ENCODE data around the gene UBE2R2.
"Not testable (repeated sequence)": the region's sequence is repeated elsewhere in the genome, so short reads cannot be mapped to it uniquely, and the experiment has no call there.

The UBE2R2 gene

GRCh38 chr9:33800886-33801285 is 16.1 kb upstream of the UBE2R2 start:
- in situ Hi-C loops (cut with HindIII; ENCODE audit: low sequenced_read_pairs), result no loop called here
- no peak for TF ChIP-seq CTCF (IDR thresholded peaks at IDR 0.05; ENCODE audit: low read depth, low read length, missing control alignments)
- no peak for DNase-seq (ENCODE audit: low read depth)
- no peak overlapping the region for H3K4me3 ChIP-seq (ENCODE audit: low read depth, low read length)

GRCh38 chr9:33801943-33802500 is 14.9 kb upstream of the UBE2R2 start:
- DNase-seq (ENCODE audit: low read depth); in situ Hi-C loops (cut with HindIII; ENCODE audit: low sequenced_read_pairs); H3K4me3 ChIP-seq (ENCODE audit: low read depth, low read length): not testable (repeated sequence)

GRCh38 chr9:33804196-33804595 is 12.8 kb upstream of the UBE2R2 start:
- H3K4me3 ChIP-seq (ENCODE audit: low read depth, low read length); DNase-seq (ENCODE audit: low read depth); in situ Hi-C loops (cut with HindIII; ENCODE audit: low sequenced_read_pairs): not testable (repeated sequence)

- H3K4me3 ChIP-seq (ENCODE audit: low read depth, low read length); in situ Hi-C loops (cut with HindIII; ENCODE audit: low sequenced_read_pairs); DNase-seq (ENCODE audit: low read depth): not testable (repeated sequence)
Measured at GRCh38 chr9:33807156-33807555, 9.8 kb upstream of the UBE2R2 start.

DNA sequence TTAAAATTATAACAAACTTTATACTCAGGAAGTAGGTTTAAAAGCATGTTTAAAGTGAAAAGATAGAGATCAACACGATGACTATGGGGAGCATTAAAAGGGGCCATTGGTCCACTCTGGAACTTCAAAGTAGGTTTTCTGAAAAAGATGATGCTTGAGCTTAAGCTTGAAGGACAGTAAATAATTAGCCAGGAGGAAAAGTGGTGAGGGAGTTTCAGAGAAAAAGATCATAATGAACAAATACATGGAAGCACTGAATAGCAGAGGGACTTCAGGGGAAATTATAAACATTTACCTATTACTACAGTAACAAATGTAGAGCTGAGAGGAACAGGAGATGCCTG is 8.0 kb upstream of the UBE2R2 start:
- in situ Hi-C loops (cut with HindIII; ENCODE audit: low sequenced_read_pairs); DNase-seq (ENCODE audit: low read depth); H3K4me3 ChIP-seq (ENCODE audit: low read depth, low read length): not testable (repeated sequence)

- no peak for TF ChIP-seq CTCF (IDR thresholded peaks at IDR 0.05; ENCODE audit: low read depth, low read length, missing control alignments)
- no peak for DNase-seq (ENCODE audit: low read depth)
- in situ Hi-C loops (cut with HindIII; ENCODE audit: low sequenced_read_pairs), result no loop called here
- no peak overlapping the region for H3K4me3 ChIP-seq (ENCODE audit: low read depth, low read length)
Measured at GRCh38 chr9:33809506-33809905, 7.5 kb upstream of the UBE2R2 start.

DNA sequence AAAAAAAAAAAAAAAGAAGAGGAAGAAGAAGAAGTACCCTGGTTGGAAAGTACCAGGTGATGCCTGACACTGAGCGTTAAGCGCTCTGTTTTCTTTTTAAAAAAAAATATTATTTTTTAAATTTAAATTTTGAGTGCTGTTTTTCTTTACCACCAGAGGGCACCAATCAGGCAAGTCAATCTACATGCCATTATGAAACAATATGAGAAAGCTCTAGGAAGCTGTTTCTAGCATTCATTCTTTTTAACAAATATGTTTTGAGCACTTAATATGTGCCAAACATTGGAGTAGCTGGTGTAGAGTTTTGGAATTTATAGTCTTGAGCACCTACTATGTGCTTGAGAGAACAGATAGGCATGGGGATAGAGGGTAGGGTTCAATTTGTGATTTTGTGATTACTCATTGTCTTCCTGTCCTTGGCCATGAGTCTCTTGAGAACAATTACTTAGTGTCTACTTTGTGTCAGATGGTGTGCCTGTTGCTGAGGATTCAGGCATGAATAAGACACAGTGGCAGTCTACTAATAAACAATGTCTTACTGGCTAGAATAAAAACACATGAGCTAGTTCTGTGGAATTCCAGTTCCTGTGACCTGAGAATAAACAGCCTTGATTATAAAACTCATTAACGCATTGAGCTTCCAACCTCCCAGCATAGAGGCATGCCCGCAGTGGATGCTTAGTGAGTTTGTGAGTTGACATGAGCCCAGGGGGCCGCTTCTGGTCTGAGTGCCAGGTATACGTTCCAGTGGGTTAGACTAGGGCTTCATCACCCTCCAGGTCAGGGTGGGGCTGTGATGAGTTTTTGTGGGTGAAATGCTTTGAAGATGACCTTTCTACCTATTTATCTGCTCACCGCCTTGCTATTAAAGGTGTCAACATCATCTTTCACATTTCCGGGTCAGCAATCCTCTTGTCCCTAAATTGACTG is 3.0 kb upstream of the UBE2R2 start:
- no peak for DNase-seq (ENCODE audit: low read depth)
- H3K4me3 ChIP-seq (ENCODE audit: low read depth, low read length), result no peak overlapping the region
- in situ Hi-C loops (cut with HindIII; ENCODE audit: low sequenced_read_pairs), result no loop called here
- TF ChIP-seq CTCF (IDR thresholded peaks at IDR 0.05; ENCODE audit: low read depth, low read length, missing control alignments), result peak; percentile 64

- no peak overlapping the region for H3K4me3 ChIP-seq (ENCODE audit: low read depth, low read length)
- DNase-seq (ENCODE audit: low read depth), result no peak
- in situ Hi-C loops (cut with HindIII; ENCODE audit: low sequenced_read_pairs), result no loop called here
- no peak for TF ChIP-seq CTCF (IDR thresholded peaks at IDR 0.05; ENCODE audit: low read depth, low read length, missing control alignments)
Measured at GRCh38 chr9:33815781-33816180, 1.2 kb upstream of the UBE2R2 start.

Measured in astrocyte of the cerebellum (primary cell).